ENCODE data around the gene SGPP1. TPM values are rescaled to one million over a fixed set of nuclear protein-coding genes. Genes with fewer than 3 reads are reported as not detected.

Gene SGPP1
- 10 to 100 TPM; 11.4 to 15.1 (median 13.5) TPM for total RNA-seq
- 19.1 TPM for total RNA-seq (2013)
- total RNA-seq, result 11.2 to 41.4 (median 26.8) reads per million in 29 experiments

GRCh38 chr14:63727736-63728728 is at the start of gene SGPP1:
TSS of gene SGPP1 (minus strand) at chr14:63728065. CDS start at chr14:63727944, 121 bp downstream.
- peaks cover 45 to 50% (median 49%) of the 10 kb centered on the region in 3 donors for H3K4me1 Mint-ChIP-seq

GRCh38 chr14:63777024-63777423 is 49.2 kb upstream of the SGPP1 start:
- no peak overlapping the region for H3K27ac ChIP-seq (ENCODE audit: low read length)
- Mint-ChIP-seq H3K27ac (no peak overlapping the region), H3K4me3 (no peak overlapping the region), H3K27me3 (no peaks in the 10 kb centered on the region), H3K4me1 (no peaks in the 10 kb centered on the region), H3K36me3 (no peaks in the 10 kb centered on the region), H3K9me3 (no peaks in the 10 kb centered on the region)
- H3K4me3 ChIP-seq (ENCODE audit: control insufficient read depth in 1 of 2, extremely low read depth in 1 of 2, low read length in 1 of 2), result no peak overlapping the region
- no peaks in the 10 kb centered on the region for H3K36me3 ChIP-seq (ENCODE audit: control insufficient read depth in 2 of 2, extremely low read depth in 1 of 2, insufficient read depth in 1 of 2, low read length in 1 of 2)
- DNase-seq (no peak), ATAC-seq (replicated peaks in 1 of 4) (no peak)
- POLR2A ChIA-PET, result no interaction called here
- H3K27me3 ChIP-seq (replicated peaks in 1 of 2; ENCODE audit: control insufficient read depth in 2 of 2, extremely low read depth in 1 of 2, insufficient read depth in 2 of 2, low read length in 1 of 2), result no peaks in the 10 kb centered on the region
- no peaks in the 10 kb centered on the region for H3K9me3 ChIP-seq
- CTCF ChIA-PET, result interaction anchor here in 1 of 2 donors (0.6 kb wide), 1 partner anchor 892 kb away, joined by 10 read pairs; no protein-coding TSS in a partner anchor
- H3K4me1 ChIP-seq (ENCODE audit: control insufficient read depth in 1 of 2, extremely low read depth in 1 of 2, insufficient read depth in 2 of 2, low read length in 2 of 2), result no peaks in the 10 kb centered on the region

More at GRCh38 chr14:63727736-63728728, at the start of gene SGPP1:
- H3K9me3 ChIP-seq, result no peaks in the 10 kb centered on the region
- POLR2A ChIA-PET, result interaction anchor here in 1 of 2 donors (2.9 kb wide), 1 partner anchor 86 kb away, joined by 14 read pairs; the partner anchor contains the start of gene WDR89
- Mint-ChIP-seq H3K4me3 (peak within 1 kb of the TSS; percentile 99 to 100 (median 99)), H3K9me3 (no peaks in the 10 kb centered on the region), H3K27me3 (no peaks in the 10 kb centered on the region), H3K36me3 (no peaks in the 10 kb centered on the region), H3K27ac (peak within 1 kb of the TSS; percentile 94 to 97)
- peak within 1 kb of the TSS; percentile 76 for H3K27ac ChIP-seq (ENCODE audit: low read length)
- WGBS (ENCODE audit: insufficient coverage), result under 1% methylated on average over 84 of the region's 88 CpGs
- H3K4me3 ChIP-seq (ENCODE audit: control insufficient read depth in 1 of 2, extremely low read depth in 1 of 2, low read length in 1 of 2), result peak within 1 kb of the TSS; percentile 77 to 84
- CTCF ChIA-PET, result interaction anchor here in 1 of 2 donors (0.5 to 1.0 kb wide), 3 partner anchors 41 to 101 kb away, joined by 3 to 5 read pairs (median 4); partner anchors contain the start of gene WDR89
- H3K4me1 ChIP-seq (ENCODE audit: control insufficient read depth in 1 of 2, extremely low read depth in 1 of 2, insufficient read depth in 2 of 2, low read length in 2 of 2), result peaks cover 14 to 21% of the 10 kb centered on the region in 2 experiments
- DNase-seq (peak; percentile 61 to 91 (median 74)), ATAC-seq (replicated peaks in 1 of 4) (peak; percentile 89 to 92 (median 91))
- H3K27me3 ChIP-seq (replicated peaks in 1 of 2; ENCODE audit: control insufficient read depth in 2 of 2, extremely low read depth in 1 of 2, insufficient read depth in 2 of 2, low read length in 1 of 2), result no peaks in the 10 kb centered on the region
- no peaks in the 10 kb centered on the region for H3K36me3 ChIP-seq (ENCODE audit: control insufficient read depth in 2 of 2, extremely low read depth in 1 of 2, insufficient read depth in 1 of 2, low read length in 1 of 2)

- no peak overlapping the region for H3K27ac Mint-ChIP-seq
- no peaks in the 10 kb centered on the region for H3K36me3 Mint-ChIP-seq
- no peaks in the 10 kb centered on the region for H3K4me1 ChIP-seq (ENCODE audit: control insufficient read depth in 1 of 2, extremely low read depth in 1 of 2, insufficient read depth in 2 of 2, low read length in 2 of 2)
- H3K27me3 Mint-ChIP-seq, result no peaks in the 10 kb centered on the region
- H3K27me3 ChIP-seq (replicated peaks in 1 of 2; ENCODE audit: control insufficient read depth in 2 of 2, extremely low read depth in 1 of 2, insufficient read depth in 2 of 2, low read length in 1 of 2), result peaks cover 0 to 3% of the 10 kb centered on the region in 2 experiments
- ChIA-PET POLR2A (no interaction called here), CTCF (interaction anchor here in 1 of 2 donors (0.7 to 1.6 kb wide), 3 partner anchors 11 to 384 kb away, joined by 3 read pairs; partner anchors contain the start of gene WDR89)
- no peak overlapping the region for H3K27ac ChIP-seq (ENCODE audit: low read length)
- no peaks in the 10 kb centered on the region for H3K9me3 ChIP-seq
- H3K36me3 ChIP-seq (ENCODE audit: control insufficient read depth in 2 of 2, extremely low read depth in 1 of 2, insufficient read depth in 1 of 2, low read length in 1 of 2), result no peaks in the 10 kb centered on the region
- no peak for DNase-seq
- no peaks in the 10 kb centered on the region for H3K9me3 Mint-ChIP-seq
- no peak for ATAC-seq (replicated peaks in 1 of 4)
- no peak overlapping the region for H3K4me3 Mint-ChIP-seq
- no CpG with 5 or more reads among the region's 4 CpGs for WGBS (ENCODE audit: insufficient coverage)
- peaks cover 4 to 8% (median 4%) of the 10 kb centered on the region in 3 donors for H3K4me1 Mint-ChIP-seq
- H3K4me3 ChIP-seq (ENCODE audit: control insufficient read depth in 1 of 2, extremely low read depth in 1 of 2, low read length in 1 of 2), result no peak overlapping the region
These were observed 45.6 kb upstream of the SGPP1 start for GRCh38 chr14:63773504-63773903.

- no peak overlapping the region for H3K27ac ChIP-seq (ENCODE audit: low read length)
- no peaks in the 10 kb centered on the region for H3K36me3 Mint-ChIP-seq
- no peak overlapping the region for H3K4me3 ChIP-seq (ENCODE audit: control insufficient read depth in 1 of 2, extremely low read depth in 1 of 2, low read length in 1 of 2)
- POLR2A ChIA-PET, result interaction anchor here in 1 of 2 donors (0.6 kb wide), 1 partner anchor 334 kb away, joined by 3 read pairs; no protein-coding TSS in a partner anchor
- H3K27me3 Mint-ChIP-seq, result no peaks in the 10 kb centered on the region
- 86% methylated on average over 1 of the region's 3 CpGs for WGBS (ENCODE audit: insufficient coverage)
- no peaks in the 10 kb centered on the region for H3K9me3 Mint-ChIP-seq
- CTCF ChIA-PET, result interaction anchor here (0.5 to 3.0 kb wide), 22 partner anchors 9 to 1926 kb away, joined by 3 to 28 read pairs (median 4); partner anchors contain the start of genes SGPP1 (in 1 of the 2) and WDR89 (in 1 of the 2)
- ATAC-seq (replicated peaks in 1 of 4) (peak; percentile 77 to 91 (median 84)), DNase-seq (peak in 34 of 35 experiments; percentile 15 to 80 (median 53))
- no peaks in the 10 kb centered on the region for H3K36me3 ChIP-seq (ENCODE audit: control insufficient read depth in 2 of 2, extremely low read depth in 1 of 2, insufficient read depth in 1 of 2, low read length in 1 of 2)
- no peaks in the 10 kb centered on the region for H3K4me1 ChIP-seq (ENCODE audit: control insufficient read depth in 1 of 2, extremely low read depth in 1 of 2, insufficient read depth in 2 of 2, low read length in 2 of 2)
- H3K27me3 ChIP-seq (replicated peaks in 1 of 2; ENCODE audit: control insufficient read depth in 2 of 2, extremely low read depth in 1 of 2, insufficient read depth in 2 of 2, low read length in 1 of 2), result peaks cover 0 to 3% of the 10 kb centered on the region in 2 experiments
- H3K9me3 ChIP-seq, result no peaks in the 10 kb centered on the region
- H3K4me3 Mint-ChIP-seq, result no peak overlapping the region
- no peak overlapping the region for H3K27ac Mint-ChIP-seq
- H3K4me1 Mint-ChIP-seq, result peaks cover 4 to 9% (median 4%) of the 10 kb centered on the region in 3 donors
These were observed 42.4 kb upstream of the SGPP1 start for GRCh38 chr14:63770187-63770807.

GRCh38 chr14:63766611-63767010 is 38.7 kb upstream of the SGPP1 start:
- CTCF ChIA-PET, result interaction anchor here in 1 of 2 donors (0.5 to 0.9 kb wide), 2 partner anchors 102 to 133 kb away, joined by 3 read pairs; no protein-coding TSS in a partner anchor
- POLR2A ChIA-PET, result interaction anchor here in 1 of 2 donors (0.6 kb wide), 1 partner anchor 21 kb away, joined by 3 read pairs; no protein-coding TSS in a partner anchor
- peaks cover 0 to 3% of the 10 kb centered on the region in 2 experiments for H3K27me3 ChIP-seq (replicated peaks in 1 of 2; ENCODE audit: control insufficient read depth in 2 of 2, extremely low read depth in 1 of 2, insufficient read depth in 2 of 2, low read length in 1 of 2)
- H3K4me3 ChIP-seq (ENCODE audit: control insufficient read depth in 1 of 2, extremely low read depth in 1 of 2, low read length in 1 of 2), result no peak overlapping the region
- no peaks in the 10 kb centered on the region for H3K36me3 ChIP-seq (ENCODE audit: control insufficient read depth in 2 of 2, extremely low read depth in 1 of 2, insufficient read depth in 1 of 2, low read length in 1 of 2)
- no peaks in the 10 kb centered on the region for H3K9me3 ChIP-seq
- no peak for DNase-seq
- ATAC-seq (replicated peaks in 1 of 4), result no peak
- no peak overlapping the region for H3K27ac ChIP-seq (ENCODE audit: low read length)
- H3K4me3 Mint-ChIP-seq, result no peak overlapping the region
- WGBS (ENCODE audit: insufficient coverage), result no CpG with 5 or more reads among the region's 3 CpGs
- no peaks in the 10 kb centered on the region for H3K36me3 Mint-ChIP-seq
- H3K27ac Mint-ChIP-seq, result no peak overlapping the region
- H3K27me3 Mint-ChIP-seq, result no peaks in the 10 kb centered on the region
- no peaks in the 10 kb centered on the region for H3K4me1 ChIP-seq (ENCODE audit: control insufficient read depth in 1 of 2, extremely low read depth in 1 of 2, insufficient read depth in 2 of 2, low read length in 2 of 2)
- peaks cover 4 to 9% (median 4%) of the 10 kb centered on the region in 3 donors for H3K4me1 Mint-ChIP-seq
- H3K9me3 Mint-ChIP-seq, result no peaks in the 10 kb centered on the region
